PC-3 (cell line): ENCODE results near the gene RCAN1. TPM values are rescaled to one million over a fixed set of nuclear protein-coding genes. Genes with fewer than 3 reads are reported as not detected.

Experiments
- ATAC-seq: fragments of 200-7000 bp; cut with Tn5 transposase; 2 replicates; pipeline ENCODE4 v1.9.1; 2020; ENCODE audit warnings: mild to moderate bottlenecking, moderate library complexity
- Bru-seq: library from RNA; stranded (reverse); fragments of 400-500 nt; gene quantifications from one replicate; lab custom pipeline; 2021; lab: Mats Ljungman, UMichigan
- BruChase-seq, 2 experiments: library from RNA; stranded (reverse); fragments of 400-500 nt; gene quantifications; one replicate each; lab custom pipeline; 2021; lab: Mats Ljungman, UMichigan
- BruUV-seq: library from RNA; stranded (reverse); fragments of 400-500 nt; replicated peaks from 2 replicates; lab custom pipeline; 2021; lab: Mats Ljungman, UMichigan
- CTCF ChIA-PET: fragments of 300-600 bp; sonication (Branson Sonifier 250); formaldehyde crosslinking; loops from one replicate; lab custom pipeline; 2022; ENCODE audit warnings: antibody characterized with exemption; lab: Charles Lee
- POLR2A ChIA-PET: fragments of 300-600 bp; sonication (Branson Sonifier 250); formaldehyde crosslinking; loops from one replicate; lab custom pipeline; 2022; ENCODE audit warnings: antibody characterized with exemption; ENCODE audit not compliant: unreplicated experiment; lab: Charles Lee
- DNase-seq: peaks from one replicate; pipeline ENCODE4 v3.0.0-alpha.2; 2015
- H2AFZ ChIP-seq: fragments of 300-600 bp; sonication (generic); 2 replicates; pipeline ENCODE4 v1.6.0; 2016; ENCODE audit warnings: antibody characterized with exemption, low read length
- H3F3A ChIP-seq: fragments of 300-600 bp; sonication (generic); one replicate; pipeline ENCODE4 v1.6.0; 2017; ENCODE audit warnings: antibody characterized with exemption, low read length, control low read depth, mild to moderate bottlenecking; ENCODE audit not compliant: unreplicated experiment
- H3K27ac ChIP-seq: fragments of 300-600 bp; sonication (generic); 2 replicates; pipeline ENCODE4 v1.5.1; 2016; ENCODE audit warnings: mild to moderate bottlenecking, low read length
- H3K27me3 ChIP-seq: fragments of 300-600 bp; sonication (generic); 2 replicates; pipeline ENCODE4 v1.6.1; 2016; ENCODE audit warnings: low read length, mixed read lengths
- H3K36me3 ChIP-seq: fragments of 300-600 bp; sonication (generic); 2 replicates; pipeline ENCODE4 v1.6.1; 2016; ENCODE audit warnings: low read depth, mixed run types, low read length, mixed read lengths
- H3K4me1 ChIP-seq: fragments of 300-600 bp; sonication (generic); 2 replicates; pipeline ENCODE4 v1.5.1; 2016; ENCODE audit warnings: low read length; ENCODE audit not compliant: insufficient read depth
- H3K4me2 ChIP-seq: fragments of 300-600 bp; sonication (generic); 2 replicates; pipeline ENCODE4 v1.6.0; 2016; ENCODE audit warnings: low read length
- H3K4me3 ChIP-seq: fragments of 300-600 bp; sonication (generic); 2 replicates; pipeline ENCODE4 v1.5.1; 2016; ENCODE audit warnings: mild to moderate bottlenecking, low read length, mixed read lengths
- H3K79me2 ChIP-seq: fragments of 300-600 bp; sonication (generic); 2 replicates; pipeline ENCODE4 v1.6.1; 2017; ENCODE audit warnings: low read length, mixed read lengths
- H3K9ac ChIP-seq: fragments of 300-600 bp; sonication (generic); 2 replicates; pipeline ENCODE4 v1.6.0; 2016; ENCODE audit warnings: mild to moderate bottlenecking, low read length
- H3K9me2 ChIP-seq: fragments of 300-600 bp; sonication (generic); replicated peaks from 2 replicates; pipeline ENCODE4 v1.6.1; 2016; ENCODE audit warnings: mixed run types, low read length, mixed read lengths
- H3K9me3 ChIP-seq: fragments of 300-600 bp; sonication (generic); 2 replicates; pipeline ENCODE4 v1.6.1; 2016; ENCODE audit warnings: low read length, mixed read lengths
- H4K20me1 ChIP-seq: fragments of 300-600 bp; sonication (generic); 2 replicates; pipeline ENCODE4 v1.6.1; 2016; ENCODE audit warnings: low read length, mixed read lengths
- CTCF ChIP-seq: fragments of 300-600 bp; sonication (generic); conservative IDR thresholded peaks from 2 replicates; pipeline ENCODE4 v1.5.1; 2017; ENCODE audit warnings: antibody characterized with exemption, low read depth, mild to moderate bottlenecking, low read length
- EZH2 ChIP-seq: fragments of 300-600 bp; sonication (generic); IDR thresholded peaks from one replicate; pipeline ENCODE4 v1.6.1; 2017; ENCODE audit warnings: antibody characterized with exemption, mild to moderate bottlenecking, low read length; ENCODE audit not compliant: unreplicated experiment
- EZH2phosphoT487 ChIP-seq: fragments of 300-600 bp; sonication (generic); IDR thresholded peaks from 2 replicates; pipeline ENCODE4 v1.6.1; 2018; ENCODE audit warnings: mild to moderate bottlenecking, antibody characterized with exemption, low read length, borderline replicate concordance
- intact Hi-C: fragments of 100-400 bp; cut with micrococcal nuclease; formaldehyde crosslinking; loops from 2 replicates; pipeline ENCODE4 v1.9.0; 2023
- long read RNA-seq: library from polyadenylated mRNA; unstranded; transcript quantifications from one replicate; pipeline ENCODE4 v2.0.0, GENCODE V29; 2021; ENCODE audit not compliant: unreplicated experiment
- total RNA-seq: library from RNA; depleted of rRNA; stranded (reverse); fragments of >200 nt; gene quantifications from 2 replicates; pipeline ENCODE4 v1.2.3, GENCODE V29; 2014; rRNA removed

Gene RCAN1
- total RNA-seq (24.2 and 26.2 TPM in 2 replicates), Bru-seq, nascent RNA (percentile 68 among the genes with signal in this experiment), BruChase-seq, experiment 1, labeled RNA remaining after a 6-hour chase (percentile 66 among the genes with signal in this experiment), BruChase-seq, experiment 2, labeled RNA remaining after a 2-hour chase (percentile 69 among the genes with signal in this experiment)
- long read RNA-seq, transcript RCAN1-202 (4 exons, 2,408 nt) = minor isoform, 14 of 135 reads
- long read RNA-seq, transcript RCAN1-201 (4 exons, 2,490 nt) = major isoform, 102 of 135 reads
- long read RNA-seq, partial matches to known transcripts = 1 of 135 reads
- long read RNA-seq, other reads (novel, unspliced or antisense) = 16 of 135 reads

DNA sequence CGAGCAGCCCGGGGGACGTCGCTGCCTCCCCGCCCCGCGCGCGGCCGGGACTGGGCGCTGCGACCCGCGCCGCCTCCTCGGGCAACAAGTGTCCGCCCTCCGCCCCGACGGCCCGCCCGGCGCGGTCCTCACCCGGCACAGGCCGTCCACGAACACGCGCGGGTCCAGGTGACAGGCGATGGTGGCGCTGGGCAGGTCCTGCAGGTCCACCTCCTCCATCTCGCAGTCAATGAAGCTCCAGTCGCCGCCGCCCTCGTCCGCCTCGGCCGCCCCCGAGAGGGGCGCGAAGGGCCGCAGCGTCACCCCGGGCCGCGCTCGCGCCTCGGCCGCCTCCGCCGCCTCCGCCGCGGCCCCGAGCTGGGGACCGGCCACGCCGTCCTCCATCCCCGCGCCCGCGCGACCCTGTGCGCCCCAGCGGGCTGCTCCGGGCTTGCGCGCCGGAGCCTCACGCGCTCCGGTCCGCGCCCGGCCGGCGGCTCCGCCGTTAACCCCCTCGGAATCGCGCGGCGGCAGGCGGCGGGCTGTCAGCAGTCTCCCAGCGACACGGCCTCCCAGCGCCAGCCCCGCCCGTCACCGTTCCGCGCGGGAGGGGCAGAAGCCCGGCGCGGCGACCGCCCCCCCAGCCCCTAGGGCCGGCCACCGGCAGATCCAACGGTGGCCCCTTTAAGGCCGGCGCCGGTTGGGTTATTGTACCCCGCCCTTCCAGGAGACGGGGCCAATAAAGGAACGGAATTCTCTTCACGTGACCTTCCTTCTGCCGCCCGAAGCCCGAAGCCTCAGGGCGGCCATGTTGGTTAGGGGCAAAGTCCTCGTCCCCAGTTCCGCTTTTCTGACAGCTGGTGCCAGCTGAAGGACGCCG is at the start of gene RCAN1:
Gene RCAN1 (minus strand): TSS at position 486 of the 859 bp plus-strand sequence. CDS start 102 bp downstream, at position 384.
- ATAC-seq (peak; percentile 95), DNase-seq (peak; percentile 96)
- Histone ChIP-seq H3K27ac (no peak within 1 kb of the TSS), H3K27me3 (no peaks in the 10 kb centered on the region; the same call in 1 of the 2 replicates), H3K79me2 (peaks cover 18% of the 10 kb centered on the region; the same call in 1 of the 2 replicates), H3F3A (no peaks in the 10 kb centered on the region), H3K36me3 (no peaks in the 10 kb centered on the region), H3K9me2 (no peaks in the 10 kb centered on the region), H3K9me3 (no peaks in the 10 kb centered on the region), H3K4me2 (peak within 1 kb of the TSS; percentile 98), H4K20me1 (no peaks in the 10 kb centered on the region), H3K4me1 (peaks cover 10% of the 10 kb centered on the region), H3K9ac (peak within 1 kb of the TSS; percentile 36; the same call in 1 of the 2 replicates), H3K4me3 (peak within 1 kb of the TSS; percentile 70), H2AFZ (peak within 1 kb of the TSS; percentile 92)
- TF ChIP-seq EZH2phosphoT487 (no peak), CTCF (no peak), EZH2 (no peak)
- BruUV-seq = no TSS peak
- CTCF ChIA-PET = interaction anchor here (0.6 to 1.7 kb wide), 2 partner anchors 12 to 104 kb away, joined by 3 to 4 read pairs; no protein-coding TSS in a partner anchor
- intact Hi-C loops = no loop called here
- POLR2A ChIA-PET = interaction anchor here (0.5 kb wide), 1 partner anchor 437 kb away, joined by 3 read pairs; no protein-coding TSS in a partner anchor

DNA sequence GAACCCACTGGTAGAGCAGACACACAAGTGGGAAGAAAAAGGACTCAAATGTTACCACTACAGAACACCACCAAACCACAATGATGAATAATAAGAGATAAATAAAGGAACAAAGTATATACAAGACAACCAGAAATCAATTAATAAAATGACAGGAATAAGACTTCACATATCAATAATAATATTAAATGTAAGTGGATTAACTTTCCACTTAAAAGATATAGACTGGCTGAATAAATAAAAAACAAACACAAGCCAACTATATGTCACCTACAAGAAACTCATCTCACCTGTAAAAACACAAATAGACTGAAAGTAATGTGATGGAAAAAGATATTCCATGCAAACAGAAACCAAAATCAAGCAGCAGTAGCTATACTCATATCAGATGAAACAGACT is 46.9 kb upstream of the RCAN1 start:
- Histone ChIP-seq H3F3A (no peaks in the 10 kb centered on the region), H3K9me3 (0 out of 2 replicates have a peak, but pooled peaks cover 11% of the 10 kb centered on the region), H3K36me3 (no peaks in the 10 kb centered on the region), H3K27ac (no peak overlapping the region), H3K4me3 (no peak overlapping the region), H3K4me2 (no peak overlapping the region), H3K4me1 (no peaks in the 10 kb centered on the region), H3K9me2 (no peaks in the 10 kb centered on the region), H3K9ac (no peak overlapping the region), H3K27me3 (0 out of 2 replicates have a peak, but pooled peaks cover 9% of the 10 kb centered on the region), H4K20me1 (no peaks in the 10 kb centered on the region), H3K79me2 (no peaks in the 10 kb centered on the region), H2AFZ (no peak overlapping the region)
- TF ChIP-seq EZH2 (no peak), EZH2phosphoT487 (no peak), CTCF (no peak)
- ATAC-seq = no peak
- CTCF ChIA-PET = no interaction called here
- no TSS peak for BruUV-seq
- POLR2A ChIA-PET = no interaction called here
- DNase-seq = no peak
- intact Hi-C loops = no loop called here
